Common myeloid progenitor, CD34-positive (primary cell): ENCODE results near the gene MBOAT2.

Experiments used
- CTCF ChIA-PET: fragments of 350-600 bp; sonication (Branson Sonifier 250); formaldehyde crosslinking; loops from one replicate; lab custom pipeline; 2021; ENCODE audit warnings: antibody characterized with exemption; lab: Charles Lee
- POLR2A ChIA-PET: fragments of 350-600 bp; sonication (Branson Sonifier 250); formaldehyde crosslinking; loops from one replicate; lab custom pipeline; 2021; ENCODE audit warnings: antibody characterized with exemption; lab: Charles Lee
- DNase-seq, 3 donors: peaks; one replicate each; pipeline versions ENCODE4 v3.0.0 to v3.0.0-alpha.2; 2013
- H3K27ac ChIP-seq, 2 experiments: 1 replicate in 1 of 2; 2 replicates in 1 of 2; pipeline ENCODE4 v1.7.0; 2013; ENCODE audit warnings: inconsistent platforms in 2 of 2, low read length in 2 of 2, mild to moderate bottlenecking in 2 of 2, low read depth in 1 of 2, moderate library complexity in 1 of 2; ENCODE audit not compliant: severe bottlenecking in 2 of 2, insufficient read depth in 1 of 2, poor library complexity in 1 of 2
- H3K27me3 ChIP-seq, 5 experiments: replicated peaks in 2 of 5; 1 replicate in 3 of 5; 2 replicates in 2 of 5; pipeline versions ENCODE4 v1.6.1 to v1.7.0; 2013; ENCODE audit warnings: low read length in 4 of 5, mild to moderate bottlenecking in 2 of 5, moderate library complexity in 2 of 5, inconsistent platforms in 1 of 5; ENCODE audit not compliant: insufficient read depth in 5 of 5, control insufficient read depth in 4 of 5
- H3K36me3 ChIP-seq, 4 experiments: 1 replicate in 2 of 4; 2 replicates in 2 of 4; pipeline versions ENCODE4 v1.6.1 to v1.7.0; 2013; ENCODE audit warnings: low read length in 3 of 4, control low read depth in 1 of 4, mild to moderate bottlenecking in 1 of 4; ENCODE audit not compliant: control insufficient read depth in 4 of 4, insufficient read depth in 4 of 4
- H3K4me1 ChIP-seq, 4 experiments: 1 replicate in 3 of 4; 2 replicates in 1 of 4; pipeline versions ENCODE4 v1.6.1 to v1.7.1; 2013; ENCODE audit warnings: low read length in 3 of 4, mild to moderate bottlenecking in 3 of 4, control low read depth in 1 of 4, inconsistent platforms in 1 of 4, moderate library complexity in 1 of 4; ENCODE audit not compliant: control insufficient read depth in 4 of 4, insufficient read depth in 4 of 4; ENCODE audit errors: control extremely low read depth in 1 of 4
- H3K4me3 ChIP-seq, 7 experiments: 1 replicate in 4 of 7; 2 replicates in 3 of 7; pipeline versions ENCODE4 v1.5.1 to v1.7.0; 2013; ENCODE audit warnings: mild to moderate bottlenecking in 7 of 7, low read length in 6 of 7, moderate library complexity in 6 of 7, inconsistent platforms in 2 of 7, low read depth in 2 of 7, control low read depth in 1 of 7; ENCODE audit not compliant: insufficient read depth in 4 of 7, control insufficient read depth in 1 of 7; ENCODE audit errors: extremely low read depth in 1 of 7
- H3K9me3 ChIP-seq, 5 experiments: 1 replicate in 4 of 5; 2 replicates in 1 of 5; pipeline versions ENCODE4 v1.6.1 to v1.7.1; 2013; ENCODE audit warnings: low read length in 4 of 5, mild to moderate bottlenecking in 2 of 5, inconsistent platforms in 1 of 5, low read depth in 1 of 5, moderate library complexity in 1 of 5; ENCODE audit not compliant: control insufficient read depth in 4 of 5, insufficient read depth in 2 of 5; ENCODE audit errors: control extremely low read depth in 1 of 5
- WGBS: methylation state at CpG from one replicate; pipeline ENCODE4 v1.1.5; 2013; ENCODE audit not compliant: insufficient coverage; 5-methylcytosine and 5-hydroxymethylcytosine counted together

Gene MBOAT2

GRCh38 chr2:8872821-8873432 lies 130.6 kb downstream of the MBOAT2 start:
- CTCF ChIA-PET, result interaction anchor here (0.6 to 4.0 kb wide), 14 partner anchors 9 to 266 kb away, joined by 3 to 26 read pairs (median 4); no protein-coding TSS in a partner anchor
- peak; percentile 65 to 76 (median 71) for DNase-seq
- H3K4me1 ChIP-seq, result no peaks in the 10 kb centered on the region

GRCh38 chr2:8870441-8870840 lies 133.0 kb downstream of the MBOAT2 start:
- POLR2A ChIA-PET, result no interaction called here
- DNase-seq, result no peak
- 100% methylated on average over 1 of the region's 2 CpGs for WGBS
- Histone ChIP-seq H3K9me3 (no peaks in the 10 kb centered on the region), H3K4me1 (no peaks in the 10 kb centered on the region), H3K36me3 (peaks cover 0 to 4% (median 2%) of the 10 kb centered on the region in 4 experiments), H3K27ac (no peak overlapping the region), H3K27me3 (no peaks in the 10 kb centered on the region), H3K4me3 (no peak overlapping the region)
- CTCF ChIA-PET, result interaction anchor here (1.3 to 2.5 kb wide), 2 partner anchors 268 to 271 kb away, joined by 3 to 6 read pairs; no protein-coding TSS in a partner anchor

More at GRCh38 chr2:8872821-8873432, 130.6 kb downstream of the MBOAT2 start:
- POLR2A ChIA-PET, result no interaction called here
- Histone ChIP-seq H3K36me3 (peaks cover 0 to 11% (median 7%) of the 10 kb centered on the region in 4 experiments), H3K4me3 (no peak overlapping the region), H3K27ac (no peak overlapping the region), H3K9me3 (no peaks in the 10 kb centered on the region), H3K27me3 (no peaks in the 10 kb centered on the region)
- 44% methylated on average over 3 of the region's 11 CpGs for WGBS

GRCh38 chr2:8867363-8867762 lies 136.1 kb downstream of the MBOAT2 start:
- Histone ChIP-seq H3K36me3 (peaks cover 0 to 8% (median 3%) of the 10 kb centered on the region in 4 experiments), H3K9me3 (no peaks in the 10 kb centered on the region), H3K4me3 (no peak overlapping the region), H3K27ac (no peak overlapping the region), H3K27me3 (no peaks in the 10 kb centered on the region), H3K4me1 (no peaks in the 10 kb centered on the region)
- ChIA-PET CTCF (no interaction called here), POLR2A (no interaction called here)
- DNase-seq, result no peak
- 75% methylated on average over 2 of the region's 3 CpGs for WGBS

GRCh38 chr2:8863331-8863953 lies 140.0 kb downstream of the MBOAT2 start:
- no peak overlapping the region for H3K4me3 ChIP-seq
- ChIA-PET POLR2A (interaction anchor here (0.7 kb wide), 1 partner anchor 12 kb away, joined by 3 read pairs; no protein-coding TSS in a partner anchor), CTCF (interaction anchor here (1.5 kb wide), 1 partner anchor 9 kb away, joined by 7 read pairs; no protein-coding TSS in a partner anchor)
- no peak overlapping the region for H3K27ac ChIP-seq
- no peaks in the 10 kb centered on the region for H3K4me1 ChIP-seq
- H3K9me3 ChIP-seq, result no peaks in the 10 kb centered on the region
- no peak for DNase-seq
- WGBS, result 96% methylated on average over 9 of the region's 10 CpGs
- no peaks in the 10 kb centered on the region for H3K27me3 ChIP-seq
- H3K36me3 ChIP-seq, result peaks cover 0 to 11% (median 9%) of the 10 kb centered on the region in 4 experiments

- H3K4me1 ChIP-seq, result no peaks in the 10 kb centered on the region
- H3K36me3 ChIP-seq, result peaks cover 0 to 10% (median 8%) of the 10 kb centered on the region in 4 experiments
- DNase-seq, result no peak
- ChIA-PET POLR2A (no interaction called here), CTCF (interaction anchor here (1.3 kb wide), 1 partner anchor 11 kb away, joined by 3 read pairs; no protein-coding TSS in a partner anchor)
- H3K27me3 ChIP-seq, result no peaks in the 10 kb centered on the region
- no peaks in the 10 kb centered on the region for H3K9me3 ChIP-seq
- no peak overlapping the region for H3K4me3 ChIP-seq
- H3K27ac ChIP-seq, result no peak overlapping the region
- 98% methylated on average over 7 of the region's 7 CpGs for WGBS
These were observed 141.3 kb downstream of the MBOAT2 start for GRCh38 chr2:8862230-8862629.

- 100% methylated on average over 1 of the region's 1 CpG for WGBS
- Histone ChIP-seq H3K4me3 (no peak overlapping the region), H3K27me3 (no peaks in the 10 kb centered on the region), H3K27ac (no peak overlapping the region), H3K36me3 (peaks cover 0 to 10% (median 8%) of the 10 kb centered on the region in 4 experiments), H3K9me3 (no peaks in the 10 kb centered on the region), H3K4me1 (no peaks in the 10 kb centered on the region)
- POLR2A ChIA-PET, result no interaction called here
- CTCF ChIA-PET, result interaction anchor here (1.3 kb wide), 1 partner anchor 11 kb away, joined by 3 read pairs; no protein-coding TSS in a partner anchor
- no peak for DNase-seq
These were observed 141.7 kb downstream of the MBOAT2 start for GRCh38 chr2:8861797-8862196.

GRCh38 chr2:8860239-8860638 lies 143.2 kb downstream of the MBOAT2 start:
- CTCF ChIA-PET, result interaction anchor here (0.8 kb wide), 1 partner anchor 16 kb away, joined by 3 read pairs; no protein-coding TSS in a partner anchor
- H3K9me3 ChIP-seq, result no peaks in the 10 kb centered on the region
- no CpG with 5 or more reads among the region's 2 CpGs for WGBS
- peaks cover 0 to 10% (median 8%) of the 10 kb centered on the region in 4 experiments for H3K36me3 ChIP-seq
- no peaks in the 10 kb centered on the region for H3K4me1 ChIP-seq
- H3K27me3 ChIP-seq, result no peaks in the 10 kb centered on the region
- H3K4me3 ChIP-seq, result no peak overlapping the region
- no peak for DNase-seq
- H3K27ac ChIP-seq, result no peak overlapping the region
- POLR2A ChIA-PET, result interaction anchor here (0.7 kb wide), 1 partner anchor 144 kb away, joined by 3 read pairs; no protein-coding TSS in a partner anchor
